AG08396 (cell line): ENCODE results near the gene EXOC3L4.
"Not testable (repeated sequence)": the region's sequence is repeated elsewhere in the genome, so short reads cannot be mapped to it uniquely, and the experiment has no call there.

Source experiments
- DNase-seq: peaks from one replicate; pipeline ENCODE4 v3.0.0; 2012; ENCODE audit warnings: low spot score, mixed read lengths

The EXOC3L4 gene

DNA sequence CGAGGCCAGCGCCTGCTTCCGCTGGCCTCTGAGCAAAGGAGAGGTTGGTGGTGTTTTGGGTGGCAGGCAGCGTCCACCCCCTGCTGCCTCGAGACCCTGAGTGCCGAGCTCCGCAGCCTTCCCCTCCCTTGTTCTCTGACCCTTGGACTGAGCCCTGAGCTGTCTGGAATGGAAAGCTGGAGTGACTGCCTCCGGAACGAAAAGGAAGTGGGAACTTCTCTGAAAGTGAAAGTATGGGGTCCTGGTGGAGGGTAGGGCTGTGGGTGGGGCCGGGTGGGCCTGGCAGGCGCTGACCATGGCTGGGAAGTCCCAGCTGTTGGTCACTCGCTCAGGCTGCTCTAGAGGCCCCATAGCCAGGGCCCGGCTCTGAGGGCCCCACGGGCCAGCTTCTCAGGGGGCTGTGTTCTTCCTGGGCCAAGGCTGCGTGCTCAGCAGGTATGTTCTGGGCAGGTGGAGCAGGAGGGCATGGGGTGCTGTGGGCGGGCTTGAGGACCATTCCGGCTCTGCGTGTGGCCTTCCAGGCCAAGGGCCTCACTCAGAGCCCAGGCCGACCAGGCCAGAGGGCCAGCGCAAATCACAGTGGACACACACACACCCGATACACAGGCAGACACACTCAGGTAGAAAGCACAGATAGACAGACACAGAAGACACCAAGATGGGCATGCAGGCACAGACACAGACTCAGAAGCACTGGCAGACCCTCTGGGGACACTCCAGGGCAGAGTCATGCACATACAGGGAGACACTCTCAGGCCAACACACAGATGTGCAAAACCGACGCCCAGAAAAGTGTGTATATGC lies at the start of gene EXOC3L4:
Gene EXOC3L4, plus strand, starts transcription at position 320 of the 804 bp plus-strand sequence. CDS start 5,495 bp downstream, outside the sequence.
- DNase-seq: no peak

- no peak for DNase-seq
Measured at GRCh38 chr14:103045371-103045869, 49.1 kb upstream of the EXOC3L4 start.

DNA sequence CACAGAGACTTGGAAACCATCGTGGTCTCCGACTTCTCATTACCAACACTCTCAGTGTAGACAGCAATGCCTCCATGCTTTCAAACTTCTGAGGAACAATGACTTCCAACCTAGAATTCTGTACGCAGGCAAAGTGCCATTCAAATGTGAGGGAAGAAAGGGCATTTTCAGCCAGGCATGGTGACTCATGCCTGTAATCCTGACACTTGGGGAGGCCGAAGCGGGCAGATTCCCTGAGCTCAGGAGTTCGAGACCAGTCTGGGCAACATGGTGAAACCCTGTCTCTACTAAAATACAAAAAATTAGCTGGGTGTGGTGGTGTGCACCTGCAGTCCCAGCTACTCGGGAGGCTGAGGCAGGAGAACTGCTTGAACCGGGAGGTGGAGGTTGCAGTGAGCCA lies 47.1 kb upstream of the EXOC3L4 start:
- not testable (repeated sequence) for DNase-seq

GRCh38 chr14:103050935-103051334 lies 43.6 kb upstream of the EXOC3L4 start:
- no peak for DNase-seq

DNA sequence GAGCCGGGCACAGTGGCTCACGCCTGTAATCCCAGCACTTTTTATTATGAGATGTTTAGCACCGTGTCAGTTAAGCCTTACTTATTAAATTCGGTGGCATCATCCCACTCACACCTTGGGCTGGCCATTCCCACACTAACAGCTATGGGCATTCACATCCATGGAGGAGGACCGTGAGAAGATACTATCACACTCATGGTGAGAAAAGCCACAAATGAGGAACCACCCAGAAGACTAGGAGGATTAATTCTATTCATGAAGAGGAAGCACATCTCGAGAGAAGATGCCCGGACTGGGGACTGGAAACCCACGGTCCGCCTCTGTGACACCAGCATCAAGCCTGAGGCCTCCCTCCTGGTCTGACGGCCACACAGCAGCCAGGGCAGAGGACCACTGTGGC lies 42.1 kb upstream of the EXOC3L4 start:
- DNase-seq: no peak

DNA sequence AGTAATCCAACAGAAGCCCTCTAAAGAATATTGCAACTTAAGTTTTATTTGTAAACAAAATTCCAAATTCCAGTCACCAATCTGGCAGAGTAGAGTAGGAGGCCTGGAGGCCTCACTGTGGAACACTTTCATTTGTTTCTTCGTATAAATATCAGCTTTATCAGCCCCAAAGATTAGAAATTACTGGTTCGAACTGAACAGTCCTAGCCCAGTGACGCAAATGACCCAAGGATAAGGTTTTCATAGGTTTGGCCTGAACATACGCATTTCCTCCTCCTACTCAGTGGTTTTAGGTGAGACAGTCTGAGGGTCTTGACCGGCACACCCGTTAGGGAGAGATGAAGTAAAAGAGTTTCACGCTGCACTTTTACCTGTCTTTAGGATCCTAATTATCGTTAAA lies 38.8 kb upstream of the EXOC3L4 start:
- DNase-seq: no peak

- DNase-seq: peak; percentile 70
Measured at GRCh38 chr14:103056322-103057027, 38.0 kb upstream of the EXOC3L4 start.

GRCh38 chr14:103057028-103057371 lies 37.5 kb upstream of the EXOC3L4 start:
- DNase-seq: no peak

- peak; percentile 98 for DNase-seq
Measured at GRCh38 chr14:103057372-103058163, 37.0 kb upstream of the EXOC3L4 start, which contains the start of gene CDC42BPB. Gene CDC42BPB, minus strand, starts transcription at chr14:103057549. Its CDS starts 376 bp downstream, at chr14:103057173.

DNA sequence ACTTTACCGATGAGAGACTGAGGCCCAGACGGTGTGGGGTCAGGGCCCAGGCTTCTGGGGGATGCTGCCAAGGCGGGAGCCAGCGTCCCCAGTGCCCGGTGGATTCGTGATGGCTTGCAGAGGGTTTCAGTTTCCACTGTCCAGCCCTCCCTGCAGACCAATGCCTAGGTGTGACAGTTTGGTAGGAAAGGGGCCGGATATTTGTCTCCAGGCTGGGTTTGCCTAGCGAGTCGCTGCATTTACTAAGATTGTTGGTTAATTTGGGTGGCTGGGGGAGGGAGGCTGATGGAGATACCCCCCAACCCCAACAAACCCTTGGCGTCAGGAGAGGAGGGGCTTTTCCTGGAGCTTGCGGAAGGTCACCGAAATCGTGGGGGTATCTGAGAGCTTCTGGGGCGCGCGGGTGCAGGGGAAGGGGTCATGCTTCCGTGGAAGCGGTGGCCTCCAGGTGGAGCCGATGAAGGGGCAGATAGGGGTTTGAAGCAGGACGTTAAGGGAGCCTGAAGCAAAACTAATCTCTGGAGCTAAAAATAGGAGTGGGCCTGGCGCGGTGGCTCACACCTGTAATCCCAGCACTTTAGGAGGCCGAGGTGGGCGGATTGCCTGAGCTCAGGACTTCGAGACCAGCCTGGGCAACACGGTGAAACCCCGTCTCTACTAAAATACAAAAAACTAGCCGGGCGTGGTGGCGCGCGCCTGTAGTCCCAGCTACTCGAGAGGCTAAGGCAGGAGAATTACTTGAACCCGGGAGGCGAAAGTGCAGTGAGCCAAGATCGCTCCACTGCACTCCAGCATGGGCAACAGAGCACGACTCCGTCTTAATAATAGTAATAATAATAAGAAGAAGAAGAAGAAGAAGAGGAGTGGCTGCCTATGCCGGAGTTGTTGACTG lies 36.1 kb upstream of the EXOC3L4 start:
- peak; percentile 32 for DNase-seq

- DNase-seq: no peak
Measured at GRCh38 chr14:103059556-103059955, 35.0 kb upstream of the EXOC3L4 start.

- no peak for DNase-seq
Measured at GRCh38 chr14:103061482-103061976, 33.0 kb upstream of the EXOC3L4 start.

DNA sequence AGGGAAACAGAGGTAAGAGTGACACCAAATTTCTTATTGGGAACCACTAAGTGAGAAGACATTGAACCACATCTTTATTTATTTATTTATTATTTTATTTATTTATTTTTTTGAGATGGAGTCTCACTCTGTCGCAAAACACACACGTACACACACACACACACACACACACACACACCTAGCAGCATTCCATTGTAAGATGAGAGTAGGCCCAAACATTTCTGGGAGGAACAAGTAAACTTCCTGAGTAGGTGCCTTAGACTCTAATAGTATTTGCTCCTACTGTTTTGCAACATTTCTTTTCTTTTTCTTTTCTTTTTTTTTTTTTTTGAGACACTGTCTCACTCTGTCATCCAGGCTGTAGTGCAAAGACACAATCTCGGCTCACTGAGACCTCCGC lies 30.1 kb upstream of the EXOC3L4 start:
- DNase-seq: no peak

- no peak for DNase-seq
Measured at GRCh38 chr14:103064978-103065377, 29.5 kb upstream of the EXOC3L4 start.

- DNase-seq: no peak
Measured at GRCh38 chr14:103065861-103066260, 28.7 kb upstream of the EXOC3L4 start.

- DNase-seq: no peak
Measured at GRCh38 chr14:103066399-103066798, 28.1 kb upstream of the EXOC3L4 start.

DNA sequence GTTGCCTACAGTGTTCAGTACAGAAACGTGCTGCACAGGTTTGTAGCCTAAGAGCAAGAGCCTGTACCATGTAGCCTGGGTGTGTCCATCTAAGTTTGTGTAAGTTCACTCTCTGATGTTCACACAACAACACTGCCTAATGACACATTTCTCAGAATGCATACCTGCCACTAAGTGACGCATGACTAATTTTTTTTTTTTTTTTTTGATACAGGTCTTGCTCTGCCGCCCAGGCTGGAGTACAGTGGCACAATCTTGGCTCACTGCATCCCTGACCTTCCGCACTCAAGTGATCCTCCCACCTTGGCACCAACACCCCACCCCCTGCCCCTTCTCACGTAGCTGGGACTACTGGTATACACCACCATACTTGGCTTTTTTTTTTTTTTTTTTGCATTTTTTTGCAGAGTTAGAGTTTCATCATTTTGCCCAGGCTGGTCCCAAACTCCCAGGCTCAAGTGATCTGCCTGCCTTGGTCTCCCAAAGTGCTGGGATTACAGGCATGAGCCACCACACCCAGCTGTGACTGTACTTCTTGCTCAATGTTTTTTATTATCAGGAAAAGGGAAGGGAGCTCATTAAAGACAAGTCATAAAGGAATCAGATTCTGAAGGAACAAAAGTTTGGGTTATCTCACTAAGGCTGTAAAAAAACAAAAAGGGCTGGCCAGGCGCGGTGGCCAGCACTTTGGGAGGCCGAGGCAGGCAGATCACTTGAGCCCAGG lies 27.1 kb upstream of the EXOC3L4 start:
- DNase-seq: peak; percentile 48

DNA sequence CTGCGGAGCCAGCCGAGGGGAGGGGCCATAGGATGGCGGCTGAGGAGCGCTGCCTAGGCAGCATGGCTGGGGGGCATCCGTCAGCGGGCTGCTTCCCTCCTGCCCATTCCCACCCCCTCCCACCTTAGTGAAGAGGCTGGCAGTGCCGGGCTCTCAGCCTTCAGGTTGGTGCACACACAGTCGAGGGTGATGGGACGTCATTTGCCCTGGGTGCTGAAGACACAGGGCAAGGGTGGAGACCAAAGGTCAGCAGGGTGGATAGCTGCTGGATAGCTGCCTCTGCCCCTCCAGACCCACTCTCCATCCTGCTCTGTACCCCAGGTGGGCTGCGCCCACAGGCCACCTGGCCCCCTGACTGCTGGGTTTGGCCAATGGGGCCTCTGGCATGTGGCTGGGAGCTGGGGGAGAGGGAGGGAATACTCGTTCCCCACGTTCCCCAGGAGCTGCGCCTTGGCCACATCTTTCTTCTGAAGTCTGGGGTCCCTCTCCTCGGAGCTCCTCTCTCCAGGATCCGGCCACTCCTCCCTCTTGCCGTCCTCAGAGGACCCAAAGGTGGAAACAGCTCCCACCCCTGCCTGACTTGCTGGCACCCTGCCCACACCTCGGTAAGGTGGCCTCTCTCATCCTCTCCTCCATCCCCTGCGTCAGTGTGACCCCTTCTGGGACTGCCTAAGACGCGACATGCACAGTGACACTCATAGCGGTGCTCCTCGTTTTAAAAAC lies 26.0 kb upstream of the EXOC3L4 start:
- DNase-seq: no peak

DNA sequence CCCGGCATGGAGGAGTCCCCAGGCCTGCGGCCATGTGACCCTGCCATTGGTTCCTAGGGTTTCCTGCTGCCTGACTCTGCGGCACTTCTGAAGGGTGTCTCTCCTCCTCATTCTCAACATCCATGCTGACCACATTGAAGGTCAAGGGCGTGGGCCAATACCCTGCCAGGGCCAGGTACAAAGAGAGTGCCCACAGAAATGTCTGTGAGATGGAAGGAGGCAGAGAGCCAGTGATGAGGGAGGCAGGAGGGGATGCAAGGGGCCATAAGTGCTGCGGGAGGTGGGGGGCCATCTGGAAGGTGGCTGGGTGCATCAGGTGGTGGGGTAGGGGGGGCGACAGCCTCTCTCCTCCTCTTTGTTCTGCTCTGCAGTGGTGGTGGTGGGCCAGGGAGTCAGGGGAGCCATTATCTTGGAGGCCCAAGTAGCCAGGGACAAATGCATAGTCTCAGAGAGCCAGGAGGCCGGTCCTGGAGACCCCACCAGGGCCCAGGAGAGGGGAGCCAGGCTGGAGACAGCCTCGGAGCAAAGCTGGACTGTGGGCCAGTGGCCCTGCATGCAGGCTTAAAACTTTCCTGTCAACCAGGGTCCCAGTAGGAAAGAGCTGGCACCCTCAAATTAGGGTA lies 24.2 kb upstream of the EXOC3L4 start:
- DNase-seq: no peak
